ENCODE results near the gene ACTL9.
"Not testable (repeated sequence)": the region's sequence is repeated elsewhere in the genome, so short reads cannot be mapped to it uniquely, and the experiment has no call there.

Gene ACTL9

DNA sequence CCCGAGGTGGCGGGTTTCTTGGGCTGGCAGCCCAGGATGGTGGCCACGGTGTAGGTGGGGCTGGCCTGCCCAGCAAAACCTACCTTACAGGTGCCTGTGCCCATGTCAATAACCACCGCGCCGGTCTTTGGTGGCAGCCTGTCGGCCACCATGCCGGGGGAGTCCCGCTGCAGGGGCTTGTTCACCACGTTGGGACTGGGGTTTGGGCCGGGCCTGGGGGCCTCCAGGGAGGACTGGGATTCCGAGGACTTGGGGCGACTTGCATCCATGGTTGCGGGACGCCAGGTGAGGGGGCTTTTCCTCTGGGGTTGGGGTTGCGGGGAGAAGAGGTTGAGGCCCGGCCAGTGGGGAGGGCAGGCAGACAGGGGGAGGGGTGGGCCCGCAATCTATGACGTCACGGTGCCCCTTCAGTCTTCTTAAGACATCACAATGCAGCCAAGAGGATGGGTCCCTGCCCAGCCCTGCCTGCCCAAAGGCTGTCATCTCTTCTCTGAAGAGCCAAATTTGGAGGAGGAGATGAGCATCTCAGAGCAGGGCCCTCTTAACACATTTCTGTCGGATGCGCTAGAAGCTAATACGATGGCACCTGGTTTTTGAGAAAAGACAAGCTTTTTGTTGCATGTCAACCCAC lies at the start of gene ACTL9:
Gene ACTL9 (minus strand): TSS at position 363 of the 631 bp plus-strand sequence. CDS start 94 bp downstream, at position 269.
- Histone ChIP-seq H3K36me3 (ENCODE audit: insufficient read depth) (no peaks in the 10 kb centered on the region), H3K4me3 (IDR thresholded peaks at IDR 0.05; ENCODE audit: insufficient read depth, low read depth, low read length) (no peak within 1 kb of the TSS), H3K27ac (no peak within 1 kb of the TSS), H4K20me1 (ENCODE audit: insufficient read depth) (no peaks in the 10 kb centered on the region), H3K4me1 (ENCODE audit: low read depth, poor library complexity, severe bottlenecking) (no peaks in the 10 kb centered on the region), H2AFZ (ENCODE audit: low read depth) (no peak within 1 kb of the TSS), H3K9ac (no peak within 1 kb of the TSS), H3K4me2 (no peak within 1 kb of the TSS), H3K79me2 (ENCODE audit: insufficient read depth, low read depth) (no peaks in the 10 kb centered on the region), H3K27me3 (ENCODE audit: insufficient read depth, low read depth) (no peaks in the 10 kb centered on the region; the same call in 1 of the 2 replicates)
- TF ChIP-seq, protein P1, sequence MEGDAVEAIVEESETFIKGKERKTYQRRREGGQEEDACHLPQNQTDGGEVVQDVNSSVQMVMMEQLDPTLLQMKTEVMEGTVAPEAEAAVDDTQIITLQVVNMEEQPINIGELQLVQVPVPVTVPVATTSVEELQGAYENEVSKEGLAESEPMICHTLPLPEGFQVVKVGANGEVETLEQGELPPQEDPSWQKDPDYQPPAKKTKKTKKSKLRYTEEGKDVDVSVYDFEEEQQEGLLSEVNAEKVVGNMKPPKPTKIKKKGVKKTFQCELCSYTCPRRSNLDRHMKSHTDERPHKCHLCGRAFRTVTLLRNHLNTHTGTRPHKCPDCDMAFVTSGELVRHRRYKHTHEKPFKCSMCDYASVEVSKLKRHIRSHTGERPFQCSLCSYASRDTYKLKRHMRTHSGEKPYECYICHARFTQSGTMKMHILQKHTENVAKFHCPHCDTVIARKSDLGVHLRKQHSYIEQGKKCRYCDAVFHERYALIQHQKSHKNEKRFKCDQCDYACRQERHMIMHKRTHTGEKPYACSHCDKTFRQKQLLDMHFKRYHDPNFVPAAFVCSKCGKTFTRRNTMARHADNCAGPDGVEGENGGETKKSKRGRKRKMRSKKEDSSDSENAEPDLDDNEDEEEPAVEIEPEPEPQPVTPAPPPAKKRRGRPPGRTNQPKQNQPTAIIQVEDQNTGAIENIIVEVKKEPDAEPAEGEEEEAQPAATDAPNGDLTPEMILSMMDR (conservative IDR thresholded peaks at IDR 0.05; ENCODE audit: low read depth, low read length), result no peak

DNA sequence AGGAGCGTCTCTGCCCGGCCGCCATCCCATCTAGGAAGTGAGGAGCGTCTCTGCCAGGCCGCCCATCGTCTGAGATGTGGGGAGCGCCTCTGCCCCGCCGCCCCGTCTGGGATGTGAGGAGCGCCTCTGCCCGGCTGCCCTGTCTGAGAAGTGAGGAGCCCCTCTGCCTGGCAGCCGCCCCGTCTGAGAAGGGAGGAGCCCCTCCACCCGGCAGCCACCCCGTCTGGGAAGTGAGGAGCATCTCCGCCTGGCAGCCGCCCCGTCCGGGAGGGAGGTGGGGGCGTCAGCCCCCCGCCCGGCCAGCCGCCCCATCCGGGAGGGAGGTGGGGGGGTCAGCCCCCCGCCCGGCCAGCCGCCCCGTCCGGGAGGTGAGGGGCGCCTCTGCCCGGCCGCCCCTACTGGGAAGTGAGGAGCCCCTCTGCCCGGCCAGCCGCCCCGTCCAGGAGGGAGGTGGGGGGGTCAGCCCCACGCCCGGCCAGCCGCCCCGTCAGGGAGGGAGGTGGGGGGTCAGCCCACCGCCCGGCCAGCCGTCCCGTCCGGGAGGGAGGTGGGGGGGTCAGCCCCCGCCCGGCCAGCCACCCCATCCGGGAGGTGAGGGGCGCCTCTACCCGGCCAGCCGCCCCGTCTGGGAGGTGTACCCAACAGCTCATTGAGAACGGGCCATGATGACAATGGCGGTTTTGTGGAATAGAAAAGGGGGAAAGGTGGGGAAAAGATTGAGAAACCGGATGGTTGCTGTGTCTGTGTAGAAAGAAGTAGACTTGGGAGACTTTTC lies 40.9 kb upstream of the ACTL9 start:
- H3K36me3 ChIP-seq (ENCODE audit: insufficient read depth); H3K27ac ChIP-seq; H4K20me1 ChIP-seq (ENCODE audit: insufficient read depth): not testable (repeated sequence)

DNA sequence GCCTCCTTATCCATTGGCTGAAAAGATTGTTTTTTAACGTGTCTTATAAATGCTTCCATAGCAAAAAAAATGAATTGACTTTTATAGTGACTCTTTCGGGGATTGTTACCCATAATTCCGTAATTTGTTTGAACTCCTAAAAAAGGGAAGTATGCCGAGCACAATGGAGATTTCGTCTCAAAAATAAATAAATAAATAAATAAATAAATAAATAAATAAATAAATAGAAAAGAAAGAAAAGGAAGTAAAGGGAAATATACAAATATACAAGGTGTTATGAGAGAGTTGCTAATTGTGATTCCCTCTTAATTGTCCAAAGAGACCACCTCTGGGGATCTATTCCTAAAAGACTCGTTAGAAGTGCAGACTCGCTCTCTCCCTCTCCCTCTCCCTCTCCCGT lies 39.8 kb upstream of the ACTL9 start:
- no peak overlapping the region for H3K27ac ChIP-seq
- H3K4me1 ChIP-seq (ENCODE audit: low read depth, poor library complexity, severe bottlenecking), result no peaks in the 10 kb centered on the region
- no peaks in the 10 kb centered on the region for H4K20me1 ChIP-seq (ENCODE audit: insufficient read depth)
- no peak overlapping the region for H3K4me3 ChIP-seq (IDR thresholded peaks at IDR 0.05; ENCODE audit: insufficient read depth, low read depth, low read length)
- no peak overlapping the region for H3K9ac ChIP-seq
- TF ChIP-seq, protein P1 (conservative IDR thresholded peaks at IDR 0.05; ENCODE audit: low read depth, low read length), result no peak
- H3K79me2 ChIP-seq (ENCODE audit: insufficient read depth, low read depth), result no peaks in the 10 kb centered on the region
- H2AFZ ChIP-seq (ENCODE audit: low read depth), result no peak overlapping the region
- H3K36me3 ChIP-seq (ENCODE audit: insufficient read depth), result no peaks in the 10 kb centered on the region
- no peak overlapping the region for H3K4me2 ChIP-seq
- peaks cover 3% of the 10 kb centered on the region; the same call in 1 of the 2 replicates for H3K27me3 ChIP-seq (ENCODE audit: insufficient read depth, low read depth)

More for the DNA sequence above, 40.9 kb upstream of the ACTL9 start:
- not testable (repeated sequence) for H3K4me3 ChIP-seq (IDR thresholded peaks at IDR 0.05; ENCODE audit: insufficient read depth, low read depth, low read length); H3K79me2 ChIP-seq (ENCODE audit: insufficient read depth, low read depth); H3K4me2 ChIP-seq; H3K27me3 ChIP-seq (ENCODE audit: insufficient read depth, low read depth); H3K4me1 ChIP-seq (ENCODE audit: low read depth, poor library complexity, severe bottlenecking); H2AFZ ChIP-seq (ENCODE audit: low read depth); H3K9ac ChIP-seq

- Histone ChIP-seq H2AFZ (ENCODE audit: low read depth) (no peak overlapping the region), H3K4me2 (no peak overlapping the region), H3K36me3 (ENCODE audit: insufficient read depth) (no peaks in the 10 kb centered on the region), H3K27me3 (ENCODE audit: insufficient read depth, low read depth) (peaks cover 3% of the 10 kb centered on the region; the same call in 1 of the 2 replicates), H3K9ac (no peak overlapping the region), H3K4me3 (IDR thresholded peaks at IDR 0.05; ENCODE audit: insufficient read depth, low read depth, low read length) (no peak overlapping the region), H3K79me2 (ENCODE audit: insufficient read depth, low read depth) (no peaks in the 10 kb centered on the region), H3K27ac (no peak overlapping the region), H4K20me1 (ENCODE audit: insufficient read depth) (no peaks in the 10 kb centered on the region), H3K4me1 (ENCODE audit: low read depth, poor library complexity, severe bottlenecking) (no peaks in the 10 kb centered on the region)
- TF ChIP-seq, protein P1 (conservative IDR thresholded peaks at IDR 0.05; ENCODE audit: low read depth, low read length), result no peak
These were observed 33.0 kb upstream of the ACTL9 start for GRCh38 chr19:8731428-8732169.

Measured in KMS-11 (cell line).